ENCODE data around the gene METTL21A.
"Not testable (repeated sequence)": the region's sequence is repeated elsewhere in the genome, so short reads cannot be mapped to it uniquely, and the experiment has no call there.

METTL21A gene

DNA sequence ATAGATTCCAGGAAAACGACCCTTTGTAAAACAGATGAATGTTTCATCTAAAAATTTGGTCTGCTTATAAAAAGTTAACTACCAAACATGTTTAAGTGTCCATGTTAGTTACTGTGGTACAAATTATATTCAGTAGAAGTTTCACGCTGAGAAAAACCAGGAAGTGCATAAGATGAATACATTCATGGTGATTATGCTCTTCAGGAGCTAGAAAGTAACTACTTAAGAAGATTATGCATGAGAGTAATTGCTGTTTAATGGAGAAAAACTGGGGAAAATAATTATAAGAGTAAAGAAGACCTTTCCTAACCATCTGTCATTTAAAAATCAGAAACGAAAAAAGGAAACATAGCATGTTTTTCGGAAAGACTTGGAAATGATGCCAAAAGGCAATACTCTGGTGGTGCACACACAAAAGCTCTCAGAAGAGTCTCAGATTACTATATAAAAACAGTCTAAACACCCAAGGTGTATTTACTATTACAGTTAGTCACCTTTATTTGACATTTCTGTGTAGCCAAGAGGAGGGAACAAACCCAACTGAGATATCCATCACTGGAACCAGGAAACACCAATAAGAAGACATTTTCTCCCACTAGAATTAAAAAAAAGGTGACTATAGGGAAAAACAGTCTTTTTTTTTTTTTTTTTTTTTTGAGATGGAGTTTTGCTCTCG, 38.8 kb upstream of the METTL21A start:
- H3K9me3 ChIP-seq: no peaks in the 10 kb centered on the region
- no peaks in the 10 kb centered on the region for H3K36me3 ChIP-seq
- H3K4me3 ChIP-seq (ENCODE audit: low read depth in 1 of 2, low read length in 1 of 2): no peak overlapping the region
- H3K4me1 ChIP-seq (ENCODE audit: control insufficient read depth in 1 of 2, insufficient read depth in 1 of 2, low read depth in 1 of 2, low read length in 1 of 2): no peaks in the 10 kb centered on the region
- H3K27me3 ChIP-seq: no peaks in the 10 kb centered on the region
- H3K27ac ChIP-seq: no peak overlapping the region
- TF ChIP-seq, protein P1, sequence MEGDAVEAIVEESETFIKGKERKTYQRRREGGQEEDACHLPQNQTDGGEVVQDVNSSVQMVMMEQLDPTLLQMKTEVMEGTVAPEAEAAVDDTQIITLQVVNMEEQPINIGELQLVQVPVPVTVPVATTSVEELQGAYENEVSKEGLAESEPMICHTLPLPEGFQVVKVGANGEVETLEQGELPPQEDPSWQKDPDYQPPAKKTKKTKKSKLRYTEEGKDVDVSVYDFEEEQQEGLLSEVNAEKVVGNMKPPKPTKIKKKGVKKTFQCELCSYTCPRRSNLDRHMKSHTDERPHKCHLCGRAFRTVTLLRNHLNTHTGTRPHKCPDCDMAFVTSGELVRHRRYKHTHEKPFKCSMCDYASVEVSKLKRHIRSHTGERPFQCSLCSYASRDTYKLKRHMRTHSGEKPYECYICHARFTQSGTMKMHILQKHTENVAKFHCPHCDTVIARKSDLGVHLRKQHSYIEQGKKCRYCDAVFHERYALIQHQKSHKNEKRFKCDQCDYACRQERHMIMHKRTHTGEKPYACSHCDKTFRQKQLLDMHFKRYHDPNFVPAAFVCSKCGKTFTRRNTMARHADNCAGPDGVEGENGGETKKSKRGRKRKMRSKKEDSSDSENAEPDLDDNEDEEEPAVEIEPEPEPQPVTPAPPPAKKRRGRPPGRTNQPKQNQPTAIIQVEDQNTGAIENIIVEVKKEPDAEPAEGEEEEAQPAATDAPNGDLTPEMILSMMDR (IDR thresholded peaks at IDR 0.05): no peak

DNA sequence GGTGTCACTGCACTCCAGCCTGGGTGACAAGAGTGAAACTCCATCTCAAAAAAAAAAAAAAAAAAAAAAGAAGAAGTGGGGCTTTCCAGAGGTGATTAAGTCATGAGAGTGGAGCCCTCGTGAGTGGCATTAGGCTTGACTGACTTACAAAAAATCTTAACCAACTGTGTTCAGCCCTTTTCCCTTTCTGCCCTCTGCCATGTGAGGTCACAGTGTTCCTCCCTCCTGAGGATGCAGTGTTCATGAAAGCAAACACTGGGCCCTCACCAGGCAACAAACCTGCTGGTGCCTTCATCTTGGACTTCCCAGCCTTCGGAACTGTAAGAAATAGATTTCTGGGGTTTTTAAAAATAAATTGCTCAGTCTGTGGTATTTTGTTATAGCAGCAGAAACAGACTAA, 37.0 kb upstream of the METTL21A start:
- Histone ChIP-seq H3K27ac (no peak overlapping the region), H3K9me3 (no peaks in the 10 kb centered on the region), H3K4me1 (ENCODE audit: control insufficient read depth in 1 of 2, insufficient read depth in 1 of 2, low read depth in 1 of 2, low read length in 1 of 2) (no peaks in the 10 kb centered on the region), H3K36me3 (no peaks in the 10 kb centered on the region), H3K27me3 (no peaks in the 10 kb centered on the region), H3K4me3 (ENCODE audit: low read depth in 1 of 2, low read length in 1 of 2) (no peak overlapping the region)
- TF ChIP-seq, protein P1 (IDR thresholded peaks at IDR 0.05): no peak

DNA sequence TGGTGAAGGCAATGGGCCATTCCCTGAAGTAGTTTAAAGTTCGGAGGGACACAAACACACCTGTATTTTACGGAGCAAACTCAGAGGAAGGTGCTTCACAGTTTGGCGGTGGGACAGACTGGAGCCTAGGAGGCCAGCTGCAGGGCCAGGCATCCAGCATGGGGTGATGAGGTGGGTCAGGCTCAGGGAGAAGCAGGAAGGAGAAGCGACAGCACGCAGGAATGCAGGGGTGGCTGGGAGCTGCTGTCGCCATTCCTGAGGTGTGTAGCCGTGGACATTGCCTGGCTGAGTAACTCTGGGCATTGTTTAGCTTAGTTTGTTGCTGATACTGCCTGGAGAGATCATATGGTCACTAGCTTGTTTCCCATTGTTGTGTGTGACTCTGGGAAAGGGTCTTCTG, 35.8 kb upstream of the METTL21A start:
- H3K4me1 ChIP-seq (ENCODE audit: control insufficient read depth in 1 of 2, insufficient read depth in 1 of 2, low read depth in 1 of 2, low read length in 1 of 2): no peaks in the 10 kb centered on the region
- no peaks in the 10 kb centered on the region for H3K27me3 ChIP-seq
- TF ChIP-seq, protein P1 (IDR thresholded peaks at IDR 0.05): no peak
- H3K36me3 ChIP-seq: no peaks in the 10 kb centered on the region
- no peak overlapping the region for H3K27ac ChIP-seq
- no peak overlapping the region for H3K4me3 ChIP-seq (ENCODE audit: low read depth in 1 of 2, low read length in 1 of 2)
- no peaks in the 10 kb centered on the region for H3K9me3 ChIP-seq

DNA sequence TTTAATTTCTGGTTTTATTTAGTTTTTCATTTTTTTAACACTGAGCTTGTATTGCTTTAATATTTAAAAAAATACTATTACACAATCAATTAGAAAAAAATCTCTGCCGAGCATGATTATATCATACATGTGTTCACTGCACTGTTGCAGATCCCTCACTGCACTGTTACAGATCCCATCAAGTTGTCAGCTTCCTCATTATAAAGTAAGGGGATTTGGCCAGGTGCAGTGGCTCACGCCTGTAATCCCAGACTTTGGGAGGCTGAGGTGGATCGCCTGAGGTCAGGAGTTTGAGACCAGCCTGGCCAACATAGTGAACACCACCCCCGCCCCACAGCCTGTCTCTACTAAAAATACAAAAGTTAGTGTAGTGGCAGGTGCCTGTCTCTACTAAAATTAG, 33.0 kb upstream of the METTL21A start:
- Histone ChIP-seq H3K4me3 (ENCODE audit: low read depth in 1 of 2, low read length in 1 of 2) (no peak overlapping the region), H3K9me3 (no peaks in the 10 kb centered on the region), H3K36me3 (no peaks in the 10 kb centered on the region), H3K27me3 (no peaks in the 10 kb centered on the region), H3K27ac (no peak overlapping the region), H3K4me1 (ENCODE audit: control insufficient read depth in 1 of 2, insufficient read depth in 1 of 2, low read depth in 1 of 2, low read length in 1 of 2) (no peaks in the 10 kb centered on the region)
- TF ChIP-seq, protein P1 (IDR thresholded peaks at IDR 0.05): no peak

DNA sequence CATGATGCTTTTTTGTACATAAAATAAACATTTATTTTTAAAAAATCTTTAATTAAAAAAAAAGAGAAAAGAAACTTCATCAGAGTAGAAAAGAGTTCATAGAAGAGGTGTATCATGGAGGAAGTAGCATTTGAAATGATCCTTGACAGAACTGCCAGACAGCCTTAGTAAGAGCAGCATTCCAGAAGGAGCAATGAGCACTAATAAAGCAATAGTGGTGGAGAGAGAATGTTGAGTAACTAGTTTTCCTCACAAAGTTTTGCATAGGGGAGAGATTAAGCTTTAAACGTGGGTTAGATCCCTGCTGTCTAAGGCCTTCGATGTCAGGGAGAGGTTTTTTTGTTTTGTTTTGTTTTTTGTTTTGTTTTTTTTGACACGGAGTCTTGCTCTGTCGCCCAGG, 29.8 kb upstream of the METTL21A start:
- TF ChIP-seq, protein P1 (IDR thresholded peaks at IDR 0.05): no peak
- H3K27me3 ChIP-seq: no peaks in the 10 kb centered on the region
- no peak overlapping the region for H3K4me3 ChIP-seq (ENCODE audit: low read depth in 1 of 2, low read length in 1 of 2)
- no peaks in the 10 kb centered on the region for H3K36me3 ChIP-seq
- H3K4me1 ChIP-seq (ENCODE audit: control insufficient read depth in 1 of 2, insufficient read depth in 1 of 2, low read depth in 1 of 2, low read length in 1 of 2): no peaks in the 10 kb centered on the region
- no peaks in the 10 kb centered on the region for H3K9me3 ChIP-seq
- H3K27ac ChIP-seq: no peak overlapping the region

DNA sequence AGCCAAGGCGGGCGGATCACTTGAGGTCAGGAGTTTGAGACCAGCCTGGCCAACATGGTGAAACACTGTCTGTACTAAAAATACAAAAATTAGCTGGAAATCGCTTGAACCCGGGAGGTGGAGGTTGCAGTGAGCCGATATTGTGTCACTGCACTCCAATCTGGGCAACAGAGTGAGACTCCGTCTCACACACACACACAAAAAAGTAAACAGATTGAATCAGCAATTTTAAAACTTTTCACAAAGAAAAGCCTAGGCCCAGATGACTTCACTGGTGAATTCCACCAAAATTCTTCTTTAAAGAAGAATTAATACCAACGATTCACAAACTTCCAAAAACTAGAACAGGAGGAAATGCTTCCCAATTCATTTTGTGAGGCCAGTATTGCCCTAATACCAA, 21.4 kb upstream of the METTL21A start:
- H3K27me3 ChIP-seq; H3K36me3 ChIP-seq; H3K9me3 ChIP-seq; H3K27ac ChIP-seq; H3K4me1 ChIP-seq (ENCODE audit: control insufficient read depth in 1 of 2, insufficient read depth in 1 of 2, low read depth in 1 of 2, low read length in 1 of 2); H3K4me3 ChIP-seq (ENCODE audit: low read depth in 1 of 2, low read length in 1 of 2): not testable (repeated sequence)

Data from neutrophil (primary cell).